K562 (cell line): ENCODE data around the gene SIGLEC11. TPM values are rescaled to one million over a fixed set of nuclear protein-coding genes. Genes with fewer than 3 reads are reported as not detected.

Experiments used
- ATAC-seq: fragments of 200-7000 bp; cut with Tn5 transposase; 3 replicates; pipeline ENCODE4 v1.9.1; 2020; ENCODE audit warnings: moderate library complexity
- BruUV-seq: library from RNA; stranded (reverse); fragments of 400-500 nt; replicated peaks from 2 replicates; lab custom pipeline; 2021; lab: Mats Ljungman, UMichigan
- CTCF ChIA-PET: fragments of 300-600 bp; formaldehyde crosslinking; extraction: SDS; loops from one replicate; lab custom pipeline; 2021; ENCODE audit warnings: low intra/inter-chr PET ratio; lab: Yijun Ruan, JAX
- POLR2A ChIA-PET: fragments of 300-600, 350-650 bp; sonication (Branson Sonifier 250); formaldehyde crosslinking; extraction: SDS; loops from one replicate; lab custom pipeline; 2021; ENCODE audit warnings: antibody characterized with exemption, inconsistent platforms; lab: Yijun Ruan, JAX
- DNase-seq, 4 experiments: peaks; one replicate each; pipeline versions ENCODE4 v3.0.0 to v3.0.0-alpha.2; 2011 to 2018; ENCODE audit warnings: low spot score in 3 of 4, mixed read lengths in 3 of 4; ENCODE audit errors: extremely low read depth in 1 of 4
- FAIRE-seq: peaks from 2 replicates; lab custom pipeline; 2011; peaks lifted over from hg19 to GRCh38; lab: Jason Lieb, UNC
- H2AFZ ChIP-seq: 2 replicates; pipeline ENCODE4 v1.6.0; 2011; ENCODE audit warnings: low read depth, low read length, control low read depth, inconsistent platforms
- H3K27ac ChIP-seq: fragments of 200-600 bp; 3 replicates; pipeline ENCODE4 v1.8.0; 2011; ENCODE audit warnings: low read depth, mild to moderate bottlenecking, control low read depth, inconsistent platforms, low read length, moderate library complexity, mixed read lengths; ENCODE audit errors: extremely low read depth
- H3K27me3 ChIP-seq, 2 experiments: fragments of 300-600 bp in 1 of 2; 2 replicates in 1 of 2; 3 replicates in 1 of 2; pipeline versions ENCODE4 v1.6.0 to v1.8.0; 2011; ENCODE audit warnings: inconsistent platforms in 2 of 2, low read length in 2 of 2, mild to moderate bottlenecking in 1 of 2, mixed read lengths in 1 of 2, moderate library complexity in 1 of 2; ENCODE audit not compliant: control insufficient read depth in 2 of 2, insufficient read depth in 2 of 2
- H3K36me3 ChIP-seq: fragments of 300-600 bp; 3 replicates; pipeline ENCODE4 v1.8.0; 2011; ENCODE audit warnings: mild to moderate bottlenecking, low read length, inconsistent platforms; ENCODE audit not compliant: control insufficient read depth, insufficient read depth
- H3K4me1 ChIP-seq, 2 experiments: fragments of 200-600 bp in 1 of 2; replicated peaks in 1 of 2; 2 replicates in 1 of 2; 3 replicates in 1 of 2; pipeline versions ENCODE4 v1.5.1 to v1.8.0; 2011; ENCODE audit warnings: inconsistent platforms in 2 of 2, low read length in 2 of 2, mild to moderate bottlenecking in 1 of 2, mixed read lengths in 1 of 2, moderate library complexity in 1 of 2; ENCODE audit not compliant: control insufficient read depth in 2 of 2, insufficient read depth in 2 of 2
- H3K4me2 ChIP-seq: 2 replicates; pipeline ENCODE4 v1.6.1; 2011; ENCODE audit warnings: low read length, control low read depth, inconsistent platforms, mixed read lengths; ENCODE audit not compliant: insufficient read depth
- H3K4me3 ChIP-seq: fragments of 200-600 bp; sonication (generic), shearing (Covaris generic); 2 replicates; pipeline ENCODE4 v1.5.1; 2016; ENCODE audit warnings: control low read depth, inconsistent platforms
- H3K79me2 ChIP-seq: fragments of 200-600 bp; 3 replicates; pipeline ENCODE4 v1.8.0; 2011; ENCODE audit warnings: low read length, inconsistent platforms; ENCODE audit not compliant: control insufficient read depth, insufficient read depth
- H3K9ac ChIP-seq, 2 experiments: 2 replicates each; pipeline versions ENCODE4 v1.6.0 to v1.6.1; 2011; ENCODE audit warnings: low read depth in 2 of 2, low read length in 2 of 2, control low read depth in 1 of 2, inconsistent platforms in 1 of 2, mild to moderate bottlenecking in 1 of 2, mixed read lengths in 1 of 2; ENCODE audit not compliant: insufficient read depth in 1 of 2
- H3K9me1 ChIP-seq: one replicate; pipeline ENCODE4 v1.6.0; 2011; ENCODE audit warnings: inconsistent platforms, mild to moderate bottlenecking, low read length, moderate library complexity; ENCODE audit not compliant: control insufficient read depth, insufficient read depth
- H3K9me3 ChIP-seq: replicated peaks from 2 replicates; pipeline ENCODE4 v1.5.1; 2011; ENCODE audit warnings: low read depth, low read length, inconsistent platforms; ENCODE audit not compliant: control insufficient read depth, insufficient read depth
- H4K20me1 ChIP-seq: replicated peaks from 2 replicates; pipeline ENCODE4 v1.6.1; 2011; ENCODE audit warnings: low read length, inconsistent platforms, mixed read lengths; ENCODE audit not compliant: control insufficient read depth, insufficient read depth
- ADNP ChIP-seq: fragments of 200-800 bp; sonication (Bioruptor generic); IDR thresholded peaks from 2 replicates; pipeline ENCODE4 v1.6.1; 2016; ENCODE audit warnings: missing genetic modification characterization, missing compliant biosample characterization
- ARID2 ChIP-seq: fragments of 450-650 bp; IDR thresholded peaks from 2 replicates; pipeline ENCODE4 v1.6.1; 2017; ENCODE audit warnings: antibody characterized with exemption, mild to moderate bottlenecking
- DPF2 ChIP-seq: fragments of 450-650 bp; IDR thresholded peaks from 2 replicates; pipeline ENCODE4 v1.6.1; 2016
- EWSR1 ChIP-seq: fragments of 450-650 bp; IDR thresholded peaks from 2 replicates; pipeline ENCODE4 v1.6.1; 2018; ENCODE audit warnings: borderline replicate concordance, mild to moderate bottlenecking, low read depth, moderate library complexity; ENCODE audit not compliant: partially characterized antibody
- HDGF ChIP-seq: fragments of 450-650 bp; IDR thresholded peaks from 2 replicates; pipeline ENCODE4 v1.6.1; 2016
- HMGN3 ChIP-seq: IDR thresholded peaks from 2 replicates; pipeline ENCODE4 v1.6.1; 2011; ENCODE audit warnings: borderline replicate concordance, low read depth, mild to moderate bottlenecking, mixed read lengths, low read length; ENCODE audit not compliant: insufficient read length; ENCODE audit errors: extremely low read depth
- LARP7 ChIP-seq: fragments of 450-650 bp; IDR thresholded peaks from 2 replicates; pipeline ENCODE4 v1.6.1; 2016
- NBN ChIP-seq: fragments of 450-650 bp; IDR thresholded peaks from 2 replicates; pipeline ENCODE4 v1.6.1; 2016; ENCODE audit warnings: low read depth, mild to moderate bottlenecking
- SAFB2 ChIP-seq: fragments of 200-400 bp; formaldehyde crosslinking; IDR thresholded peaks from 2 replicates; pipeline ENCODE4 v1.6.1; 2018; ENCODE audit warnings: borderline replicate concordance, low read length, low read depth, moderate library complexity; ENCODE audit not compliant: severe bottlenecking
- TCF3 ChIP-seq: sonication (generic); formaldehyde crosslinking; IDR thresholded peaks from 2 replicates; pipeline ENCODE4 v1.4.0; 2020; ENCODE audit warnings: mild to moderate bottlenecking, missing genetic modification reagents
- XRCC5 ChIP-seq: fragments of 200-400 bp; formaldehyde crosslinking; IDR thresholded peaks from 2 replicates; pipeline ENCODE4 v1.6.1; 2017; ENCODE audit warnings: low read depth, mild to moderate bottlenecking, low read length
- ZBTB33 ChIP-seq: sonication (generic); formaldehyde crosslinking; IDR thresholded peaks from 2 replicates; pipeline ENCODE4 v1.8.1; 2023; ENCODE audit warnings: mild to moderate bottlenecking, missing genetic modification reagents
- ZNF165 ChIP-seq: fragments of 250-450 bp; sonication (Bioruptor Pico); IDR thresholded peaks from 2 replicates; pipeline ENCODE4 v1.4.0; 2020; ENCODE audit warnings: borderline replicate concordance
- ZNF395 ChIP-seq: fragments of 200-800 bp; sonication (Bioruptor generic); IDR thresholded peaks from 2 replicates; pipeline ENCODE4 v1.6.1; 2017; ENCODE audit warnings: missing genetic modification characterization, missing compliant biosample characterization
- ZNF695 ChIP-seq: fragments of 450-650 bp; formaldehyde crosslinking; IDR thresholded peaks from 2 replicates; pipeline ENCODE4 v1.4.0; 2020; ENCODE audit warnings: mild to moderate bottlenecking, moderate library complexity
- ZNF830 ChIP-seq: fragments of 250-450 bp; sonication (Bioruptor Pico); IDR thresholded peaks from 2 replicates; pipeline ENCODE4 v1.5.0; 2021; ENCODE audit warnings: mild to moderate bottlenecking
- WGBS: fragments of 100-300 bp; shearing (Covaris generic); methylation state at CpG from one replicate; pipeline ENCODE4 v1.1.6; 2016; ENCODE audit warnings: low coverage, mixed read lengths; ENCODE audit not compliant: insufficient coverage; ENCODE audit errors: missing lambda C conversion rate; 5-methylcytosine and 5-hydroxymethylcytosine counted together
- in situ Hi-C: fragments of 300-500 bp; cut with MboI; formaldehyde crosslinking; loops from 4 replicates; pipeline ENCODE4 v1.15.0; 2018; ENCODE audit warnings: inconsistent platforms, mixed read lengths
- intact Hi-C: fragments of 100-400 bp; cut with micrococcal nuclease; formaldehyde crosslinking; loops from 2 replicates; pipeline ENCODE4 v1.14.2; 2022
- polyA plus RNA-seq, 8 experiments: library from polyadenylated mRNA; depleted of rRNA in 4 of 8; stranded (reverse) in 5 of 8; unstranded in 3 of 8; fragments of >200 nt; fragmentation: Nextera tagmentation in 2 of 8; fragmentation: Illumina TruSeq in 1 of 8; extraction: Ambion mirVana in 2 of 8; extraction: Trizol in 1 of 8; gene quantifications; 2 replicates each; pipeline versions ENCODE4 v1.2.1 to v1.2.3, GENCODE V29; 2011 to 2014; ENCODE audit warnings: inconsistent platforms in 1 of 8, missing spikeins in 1 of 8
- total RNA-seq, 7 experiments: library from RNA; depleted of rRNA in 6 of 7; stranded (reverse); fragments of >200 nt in 6 of 7; fragmentation: Illumina TruSeq in 2 of 7; extraction: Trizol in 2 of 7; gene quantifications; 2 replicates each; pipeline versions ENCODE4 v1.2.1 to v1.2.3, GENCODE V29; 2011 to 2021; ENCODE audit warnings: low replicate concordance in 1 of 7

SIGLEC11 gene
- total and polyA plus RNA-seq, 9 of the 15 experiments (the other 6 are each of a cell fraction or from before 2014, with no cell fraction given), result not detected

GRCh38 chr19:49983645-49984229, 22.8 kb upstream of the SIGLEC11 start (continued):
- peak; percentile 15; the same call in 1 of the 2 replicates for TF ChIP-seq ZBTB33 (CRISPR knock-in tag)
- peak; percentile 36; the same call in 1 of the 2 replicates for TF ChIP-seq ARID2
- no peak for TF ChIP-seq ZNF695 (CRISPR knock-in tag)

GRCh38 chr19:49981603-49982593, 20.9 kb upstream of the SIGLEC11 start:
- H3K9ac ChIP-seq, result peak overlapping the region in 1 of 2 experiments; percentile 76; a peak in 2 of 4 replicates
- H3K4me1 ChIP-seq, result peaks cover 13 to 29% of the 10 kb centered on the region in 2 experiments; a peak in 4 of 5 replicates
- CTCF ChIA-PET, result interaction anchor here (0.6 to 3.7 kb wide), 2 partner anchors 45 to 475 kb away, joined by 3 to 61 read pairs; no protein-coding TSS in a partner anchor
- H3K27me3 ChIP-seq, result no peaks in the 10 kb centered on the region
- H3K4me2 ChIP-seq, result peak overlapping the region; percentile 33; the same call in 1 of the 2 replicates
- no peak overlapping the region for H2AFZ ChIP-seq
- DNase-seq (peak; percentile 47 to 88 (median 56)), FAIRE-seq (peak; percentile 96), ATAC-seq (peak; percentile 69)
- POLR2A ChIA-PET, result interaction anchor here (0.7 to 0.9 kb wide), 2 partner anchors 17 to 475 kb away, joined by 4 read pairs; no protein-coding TSS in a partner anchor
- no peak overlapping the region for H3K4me3 ChIP-seq
- peak overlapping the region; percentile 2; the same call in 2 of the 3 replicates for H3K27ac ChIP-seq
- H4K20me1 ChIP-seq, result peaks cover 20% of the 10 kb centered on the region
- in situ Hi-C loops (loop anchor here (5.0 kb wide), 1 partner anchor 90 kb away; no protein-coding TSS in a partner anchor), intact Hi-C loops (no loop called here)
- WGBS, result 15% methylated on average over 21 of the region's 21 CpGs
- BruUV-seq, result no TSS peak
- no peaks in the 10 kb centered on the region for H3K79me2 ChIP-seq
- H3K9me3 ChIP-seq, result no peaks in the 10 kb centered on the region
- H3K36me3 ChIP-seq, result peaks cover 16% of the 10 kb centered on the region; the same call in 2 of the 3 replicates
- H3K9me1 ChIP-seq, result no peaks in the 10 kb centered on the region
- TF ChIP-seq XRCC5, result no peak
- TF ChIP-seq ADNP, result peak; percentile 49; the same call in 1 of the 2 replicates
- no peak for TF ChIP-seq HDGF
- TF ChIP-seq TCF3 (CRISPR knock-in tag), result peak; percentile 83
- no peak for TF ChIP-seq EWSR1
- no peak for TF ChIP-seq LARP7
- peak; percentile 48; the same call in 1 of the 2 replicates for TF ChIP-seq ZNF395 (CRISPR knock-in tag)
- no peak for TF ChIP-seq NBN
- no peak for TF ChIP-seq ZNF165 (CRISPR knock-in tag)
- TF ChIP-seq ZNF830, result no peak
- peak; percentile 58; the same call in 1 of the 2 replicates for TF ChIP-seq DPF2
- TF ChIP-seq HMGN3, result no peak
- no peak for TF ChIP-seq SAFB2
